ENCODE data around the gene PTPRM. TPM values are rescaled to one million over a fixed set of nuclear protein-coding genes. Genes with fewer than 3 reads are reported as not detected.

PTPRM gene
- total RNA-seq, 4 donors from 2014 or later = 206 to 337 (median 255) TPM

DNA sequence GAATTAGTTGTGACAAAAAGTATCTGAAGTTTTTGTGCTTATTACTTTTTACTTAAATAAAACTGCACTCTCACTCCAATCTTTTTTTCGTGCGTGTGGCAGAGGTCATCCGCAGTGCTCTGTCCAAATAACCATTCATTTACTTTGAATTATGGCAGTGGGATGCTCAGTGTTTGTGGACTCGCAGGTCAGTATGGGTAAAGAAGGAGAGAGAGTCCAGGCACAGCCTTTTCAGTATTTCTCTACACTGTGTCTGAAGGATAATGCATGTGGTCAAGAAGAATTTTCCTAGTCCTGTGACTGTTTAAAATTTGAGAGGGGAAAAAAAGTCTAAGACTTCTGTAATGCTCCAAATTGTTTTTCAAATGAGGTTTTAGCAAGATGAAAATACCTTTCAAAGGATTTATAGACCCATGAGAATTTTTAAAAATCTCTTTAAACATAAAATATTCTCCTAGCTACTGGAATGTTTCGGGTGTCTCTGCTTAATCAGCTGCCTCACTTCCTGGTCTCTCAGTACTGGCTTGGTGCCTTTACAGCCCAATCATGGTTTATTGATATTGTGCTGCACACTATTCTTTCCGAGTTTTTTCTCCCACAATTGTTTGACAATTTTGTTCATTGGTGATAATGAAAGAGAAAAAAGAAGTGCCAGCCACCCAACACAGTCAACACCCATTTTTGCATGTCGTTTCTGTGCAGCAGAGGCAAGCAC, 453.2 kb downstream of the PTPRM start:
- no peak for TF ChIP-seq CTCF (IDR thresholded peaks at IDR 0.05; ENCODE audit: low read depth)

- TF ChIP-seq CTCF (IDR thresholded peaks at IDR 0.05; ENCODE audit: low read depth) = no peak
Observed at GRCh38 chr18:8029061-8029460, 461.9 kb downstream of the PTPRM start.

GRCh38 chr18:8029731-8030130, 462.6 kb downstream of the PTPRM start:
- no peak for TF ChIP-seq CTCF (IDR thresholded peaks at IDR 0.05; ENCODE audit: low read depth)

DNA sequence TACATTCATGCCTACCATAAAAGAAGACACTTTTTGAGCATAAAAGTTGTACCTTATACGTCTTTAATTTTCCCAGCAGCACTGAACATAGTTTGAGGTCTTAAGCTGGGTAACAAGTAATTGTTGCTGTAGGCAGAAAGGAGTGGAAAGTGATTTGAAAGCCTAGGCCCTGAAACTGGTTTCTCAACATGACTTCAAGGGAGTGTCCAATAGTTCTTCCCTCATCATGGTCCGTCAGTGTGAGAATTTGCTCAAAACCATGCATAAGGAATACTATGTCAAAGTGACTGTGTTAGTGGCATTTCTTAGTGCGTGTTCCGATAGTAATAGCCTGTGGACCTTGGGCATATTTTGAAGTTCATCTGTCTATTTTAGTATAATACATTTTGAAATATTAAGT, 463.1 kb downstream of the PTPRM start:
- TF ChIP-seq CTCF (IDR thresholded peaks at IDR 0.05; ENCODE audit: low read depth) = no peak

DNA sequence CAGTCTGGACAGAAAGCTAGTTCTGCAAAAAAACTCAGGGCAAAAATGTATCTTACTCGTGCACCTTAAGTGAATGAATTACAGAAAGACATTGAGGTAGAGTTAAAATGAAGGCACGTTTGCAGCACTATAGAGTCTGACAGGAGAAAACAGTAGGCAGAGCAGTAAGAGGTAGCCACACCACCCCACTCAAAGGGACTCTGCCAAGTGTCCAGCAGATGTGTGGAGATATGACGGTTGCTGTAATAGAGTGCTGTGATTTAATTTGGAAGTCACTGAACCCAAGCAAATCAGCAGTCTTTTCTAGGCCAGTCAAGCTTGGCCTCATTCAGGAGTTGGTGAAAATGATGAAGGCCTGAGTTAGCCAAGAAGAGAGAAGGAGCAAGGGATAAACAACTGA, 464.4 kb downstream of the PTPRM start:
- TF ChIP-seq CTCF (IDR thresholded peaks at IDR 0.05; ENCODE audit: low read depth) = no peak

- TF ChIP-seq CTCF (IDR thresholded peaks at IDR 0.05; ENCODE audit: low read depth) = no peak
Observed at GRCh38 chr18:8034674-8035073, 467.6 kb downstream of the PTPRM start.

GRCh38 chr18:8036551-8036950, 469.4 kb downstream of the PTPRM start:
- no peak for TF ChIP-seq CTCF (IDR thresholded peaks at IDR 0.05; ENCODE audit: low read depth)

Measured in subcutaneous adipose tissue (tissue), 4 donors.